Activated CD4-positive, alpha-beta T cell treated with anti-CD3 and anti-CD28 coated beads, Interleukin-2, Interleukin-4, amounts not matched to agents 100 ng/mL and 50 ng/mL, durations not matched to agents 16 hours and 8 hours (primary cell): ENCODE measurements around the gene LGALS7.

Experiments used
- DNase-seq: peaks from one replicate; pipeline ENCODE4 v3.0.0-alpha.2; 2020; ENCODE audit warnings: low spot score

Gene LGALS7

DNA sequence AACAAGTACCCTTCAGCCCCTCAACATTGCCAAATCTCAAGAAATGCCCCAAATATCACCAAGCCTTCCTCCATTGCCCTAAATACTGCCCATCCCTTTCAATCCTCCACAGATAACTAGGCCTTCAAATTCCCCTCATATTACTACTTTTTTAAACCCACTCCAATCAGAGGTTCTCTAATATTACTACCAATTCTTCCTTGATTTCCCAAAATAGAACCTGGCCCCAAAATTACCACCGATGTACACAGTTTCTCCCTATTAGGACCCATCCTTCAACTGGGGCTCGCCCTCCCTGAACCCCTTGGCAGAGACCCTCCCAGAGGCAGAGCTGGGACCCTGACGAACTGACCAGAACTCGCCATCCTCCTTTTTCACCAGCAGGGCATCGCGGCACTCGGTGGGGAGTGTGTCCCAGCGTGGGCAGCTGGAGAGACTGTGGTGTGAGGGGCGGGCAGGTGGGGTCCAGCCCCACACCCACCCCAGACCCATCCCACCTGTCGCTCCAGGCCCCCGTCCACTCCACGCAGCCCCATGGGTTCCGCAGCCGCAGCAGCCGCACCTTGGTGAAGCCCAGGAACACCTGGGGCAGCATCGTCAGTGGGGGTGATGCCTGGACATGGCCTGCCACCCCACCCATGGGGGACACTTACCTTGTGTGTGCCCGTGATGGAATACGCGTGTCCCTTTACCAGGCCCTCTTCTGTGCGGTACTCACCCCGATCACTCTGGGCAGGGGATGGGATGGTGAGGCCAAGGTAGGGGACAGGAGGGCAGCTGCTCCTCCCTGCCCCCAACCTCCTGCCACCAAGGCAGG, 35.2 kb downstream of the LGALS7 start:
- DNase-seq: no peak

DNA sequence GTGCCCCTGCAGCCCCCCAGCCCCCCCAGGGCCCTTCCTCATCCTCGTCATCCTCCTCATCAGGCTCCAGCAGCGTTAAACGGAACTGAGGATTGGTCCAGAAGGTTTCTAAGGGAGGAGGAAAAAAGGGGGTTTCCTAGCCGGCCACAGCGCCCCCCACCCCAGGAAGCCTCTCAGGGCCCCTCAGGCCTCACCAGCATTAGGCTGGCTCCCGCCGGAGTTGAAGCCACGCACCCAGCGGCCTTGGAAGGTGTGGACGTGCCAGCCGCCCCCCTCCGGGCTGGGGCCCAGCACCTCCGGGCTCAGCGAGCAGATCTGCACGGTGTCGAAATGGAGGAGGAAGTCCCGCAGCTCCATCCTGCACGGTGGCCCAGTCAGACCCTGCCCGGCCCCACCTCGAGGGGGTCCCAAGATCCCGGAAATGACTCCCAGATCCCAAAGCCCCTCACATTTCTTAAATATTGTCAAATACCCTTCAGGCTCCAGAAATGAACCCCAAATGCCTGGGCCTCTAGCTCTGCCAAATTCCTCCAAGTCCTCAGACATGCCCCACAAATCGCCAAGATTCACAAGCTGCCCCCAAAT, 35.9 kb downstream of the LGALS7 start:
- no peak for DNase-seq

DNA sequence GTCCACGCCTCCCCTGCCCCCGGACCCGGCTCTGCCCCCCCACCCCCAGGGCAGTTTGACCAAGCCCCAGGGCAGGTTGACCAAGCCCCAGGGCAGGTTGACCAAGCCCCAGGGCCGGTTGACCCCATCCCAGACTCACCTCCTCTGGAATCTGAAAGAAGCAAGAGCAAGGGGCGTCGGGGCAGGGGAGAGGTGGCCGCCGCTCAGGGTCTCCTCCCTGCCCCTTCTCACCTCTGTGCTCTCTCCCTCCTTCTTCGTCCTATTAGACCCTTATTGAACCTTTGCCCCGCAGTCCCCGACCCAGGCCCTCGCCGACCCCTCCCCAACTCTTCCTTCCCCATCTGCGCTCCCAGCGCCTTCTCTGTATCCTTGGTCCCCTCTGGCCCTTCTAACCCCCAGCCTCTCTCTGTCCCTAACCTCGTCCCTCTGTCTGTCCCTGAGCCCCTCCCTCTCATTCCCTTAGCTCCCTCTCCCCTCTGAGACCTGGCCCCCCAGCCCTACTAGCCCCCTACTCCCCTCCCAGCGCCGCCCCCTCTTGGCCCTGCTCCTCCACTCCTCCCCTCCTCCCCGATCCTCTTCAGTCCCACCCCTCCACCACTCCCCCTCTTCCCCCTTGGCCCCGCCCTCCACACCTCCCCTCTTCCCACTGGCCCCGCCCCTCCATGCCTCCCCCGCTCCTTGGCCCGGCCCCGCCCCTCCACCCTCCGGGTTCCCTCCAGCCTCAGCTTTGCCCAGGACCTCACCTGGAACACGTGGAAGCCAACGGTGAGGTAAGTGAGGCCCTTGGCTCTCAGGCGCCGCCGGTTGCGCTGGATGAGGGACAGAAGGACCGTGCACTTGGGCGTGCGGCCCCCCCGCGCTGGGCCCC, 36.7 kb downstream of the LGALS7 start:
- no peak for DNase-seq

DNA sequence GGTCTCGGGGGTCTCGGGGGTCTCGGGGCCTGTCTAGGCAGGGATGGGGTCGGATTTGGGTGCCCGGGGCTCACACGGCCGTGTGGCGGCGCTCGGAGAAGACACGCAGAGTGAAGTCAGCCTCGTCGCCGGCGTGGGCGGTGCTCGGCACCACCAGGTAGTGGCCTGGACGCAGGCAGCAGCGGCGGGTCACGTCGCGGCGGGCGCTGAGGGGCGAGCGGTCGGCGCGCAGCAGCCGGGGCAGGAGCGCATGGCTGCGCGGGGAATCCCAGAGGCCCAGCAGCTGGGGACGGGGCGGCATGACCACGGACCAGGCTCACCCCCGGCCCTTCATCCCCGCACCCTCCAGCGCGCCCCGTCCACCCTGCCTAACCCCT, 37.3 kb downstream of the LGALS7 start:
- DNase-seq: no peak

DNA sequence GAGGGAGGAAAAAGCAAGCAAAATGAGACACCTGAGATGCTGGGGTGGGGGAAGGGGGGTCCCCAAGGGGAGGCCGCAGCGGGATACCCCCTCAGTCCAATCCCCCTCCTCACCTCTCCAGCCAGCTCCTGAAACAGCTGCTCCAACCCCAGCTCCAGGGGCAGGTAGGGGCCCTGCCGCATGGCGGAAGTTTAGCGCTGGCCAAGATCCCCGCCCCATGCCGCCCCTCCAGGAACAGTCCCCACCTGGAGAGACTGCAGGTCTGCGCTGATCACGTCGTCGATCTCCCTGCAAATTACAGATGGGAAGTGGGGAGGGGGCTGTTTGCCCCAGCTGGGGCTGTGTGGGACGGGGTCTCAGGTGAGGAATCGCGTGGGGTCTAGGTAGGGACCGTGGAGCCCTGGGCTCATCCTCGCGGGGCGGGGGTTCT, 38.0 kb downstream of the LGALS7 start:
- no peak for DNase-seq

DNA sequence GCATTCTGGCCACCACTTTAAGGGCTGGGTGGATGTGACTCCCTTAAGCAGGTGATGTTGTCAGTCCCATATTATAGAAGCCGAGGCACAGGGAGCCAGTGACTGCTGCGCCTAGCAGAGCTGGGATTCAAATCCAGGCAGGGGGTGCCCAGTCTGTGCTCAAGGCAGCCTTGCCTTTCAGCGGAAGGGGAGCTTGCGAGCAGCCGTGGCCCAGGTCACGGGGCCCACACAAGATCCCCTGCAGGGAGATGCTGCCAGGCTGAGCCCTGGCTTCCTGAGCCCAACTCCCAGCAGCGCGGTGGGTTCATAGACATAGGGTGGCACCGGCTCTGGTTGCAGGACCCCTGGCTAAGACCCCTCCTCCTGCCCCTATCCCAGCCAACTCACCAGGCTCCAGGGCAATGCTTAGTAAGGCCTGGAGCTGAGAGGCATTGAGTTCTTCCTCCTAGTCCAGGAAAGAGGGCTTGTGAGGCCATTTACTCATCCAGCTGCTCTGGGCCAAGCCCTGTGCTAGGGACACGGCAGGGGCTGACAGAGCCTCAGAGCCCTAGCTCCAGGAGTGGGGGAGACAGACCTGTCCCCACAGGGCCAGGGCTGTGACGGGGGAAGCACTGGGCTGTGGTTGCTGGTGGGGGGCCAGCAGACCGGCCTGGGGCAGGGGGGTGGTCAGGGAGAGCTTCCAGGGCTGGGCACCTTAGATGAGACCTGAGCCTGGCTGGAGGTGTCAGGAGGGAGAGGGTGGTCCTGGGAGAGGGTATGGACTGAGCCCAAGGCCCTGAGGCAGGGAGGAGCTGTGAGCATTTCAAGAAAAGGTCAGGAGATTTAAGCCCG, 38.7 kb downstream of the LGALS7 start:
- DNase-seq: peak; percentile 57

DNA sequence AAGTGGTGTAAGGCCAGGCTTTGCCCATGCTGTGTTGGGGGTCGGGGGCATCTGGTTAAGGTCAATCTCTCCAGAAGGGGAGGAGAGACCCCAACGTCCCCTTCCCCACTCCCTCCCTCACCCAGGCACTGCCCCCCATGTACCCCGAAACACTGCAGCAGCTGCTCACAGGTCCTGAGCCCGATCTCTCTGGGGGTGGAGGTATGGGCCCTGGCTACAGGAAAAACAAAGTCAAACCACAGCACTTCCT, 39.2 kb downstream of the LGALS7 start:
- no peak for DNase-seq

DNA sequence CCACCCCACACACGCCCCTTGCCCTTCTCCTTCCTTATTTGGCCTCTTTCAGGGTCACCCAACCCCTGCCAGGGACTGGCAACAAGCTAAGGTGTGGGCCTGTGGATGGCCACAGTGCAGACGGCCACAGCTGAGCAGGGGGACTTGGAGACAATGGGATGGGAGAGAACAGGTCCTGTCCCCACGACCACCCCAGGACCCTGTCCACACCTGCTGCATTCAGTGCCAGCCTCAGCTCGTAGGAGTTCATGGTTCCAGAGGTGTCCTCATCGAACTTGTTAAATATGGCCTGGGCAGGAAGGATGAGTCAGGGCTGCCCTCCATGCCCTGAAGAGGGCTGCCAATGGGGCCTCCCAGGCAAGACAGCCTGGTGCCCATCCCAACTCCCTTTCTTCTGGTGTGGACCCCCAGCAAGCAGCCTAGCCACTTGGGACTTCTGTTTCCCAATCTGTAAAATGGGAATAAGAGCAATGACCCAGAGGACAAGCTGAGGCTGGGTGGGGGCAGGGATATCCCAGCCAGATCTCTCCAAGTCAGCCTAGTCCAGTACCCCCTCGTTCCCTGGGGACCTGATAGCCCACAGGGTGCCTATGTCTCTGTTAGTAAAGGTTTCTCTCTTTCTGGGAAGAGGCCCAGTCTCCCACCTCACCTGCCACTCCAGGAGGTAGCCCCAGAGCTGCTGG, 39.7 kb downstream of the LGALS7 start:
- no peak for DNase-seq

DNA sequence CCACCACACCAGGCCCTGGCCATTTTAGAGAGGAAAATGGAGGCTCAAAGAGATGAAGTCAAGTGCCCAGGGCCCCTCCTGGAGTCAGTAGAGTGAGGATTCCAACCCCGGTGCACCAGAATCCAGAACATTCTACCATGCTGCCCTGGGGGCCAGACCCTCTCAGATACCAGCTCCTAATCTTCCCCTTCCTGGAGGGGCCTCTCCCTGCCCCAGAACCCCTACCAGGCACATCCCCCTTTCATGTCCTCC, 40.1 kb downstream of the LGALS7 start:
- no peak for DNase-seq

DNA sequence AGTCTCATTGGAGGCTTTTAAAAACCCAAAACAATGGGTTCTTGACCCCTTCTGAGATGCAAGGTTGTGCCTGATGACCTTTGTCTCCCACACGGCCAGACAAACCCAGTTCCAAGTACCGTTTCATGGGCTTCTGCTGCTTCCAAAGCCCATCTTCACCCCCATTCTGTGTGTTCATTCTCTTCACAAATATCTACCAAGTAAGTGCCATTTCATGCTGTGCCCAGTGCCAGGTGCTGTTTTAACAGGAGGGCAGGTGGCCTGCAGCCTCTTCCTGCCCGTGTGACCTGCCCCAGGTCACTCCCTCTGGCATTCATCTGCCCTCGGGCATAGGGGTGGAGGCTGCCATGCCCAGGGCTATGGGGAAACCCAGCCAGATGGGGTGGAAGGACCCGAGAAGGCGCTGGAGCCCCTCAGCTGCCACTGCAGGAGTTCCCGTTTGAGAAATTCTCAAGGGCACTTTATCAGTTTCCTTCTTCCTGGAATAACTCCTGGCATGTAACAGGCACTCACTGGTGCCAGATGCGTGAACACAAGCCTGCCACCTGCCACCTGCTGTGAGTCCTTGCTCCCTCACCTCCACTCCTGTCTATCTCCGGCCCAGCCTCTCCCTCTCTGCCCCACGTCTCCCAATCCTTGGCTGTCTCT, 41.5 kb downstream of the LGALS7 start:
- DNase-seq: no peak

DNA sequence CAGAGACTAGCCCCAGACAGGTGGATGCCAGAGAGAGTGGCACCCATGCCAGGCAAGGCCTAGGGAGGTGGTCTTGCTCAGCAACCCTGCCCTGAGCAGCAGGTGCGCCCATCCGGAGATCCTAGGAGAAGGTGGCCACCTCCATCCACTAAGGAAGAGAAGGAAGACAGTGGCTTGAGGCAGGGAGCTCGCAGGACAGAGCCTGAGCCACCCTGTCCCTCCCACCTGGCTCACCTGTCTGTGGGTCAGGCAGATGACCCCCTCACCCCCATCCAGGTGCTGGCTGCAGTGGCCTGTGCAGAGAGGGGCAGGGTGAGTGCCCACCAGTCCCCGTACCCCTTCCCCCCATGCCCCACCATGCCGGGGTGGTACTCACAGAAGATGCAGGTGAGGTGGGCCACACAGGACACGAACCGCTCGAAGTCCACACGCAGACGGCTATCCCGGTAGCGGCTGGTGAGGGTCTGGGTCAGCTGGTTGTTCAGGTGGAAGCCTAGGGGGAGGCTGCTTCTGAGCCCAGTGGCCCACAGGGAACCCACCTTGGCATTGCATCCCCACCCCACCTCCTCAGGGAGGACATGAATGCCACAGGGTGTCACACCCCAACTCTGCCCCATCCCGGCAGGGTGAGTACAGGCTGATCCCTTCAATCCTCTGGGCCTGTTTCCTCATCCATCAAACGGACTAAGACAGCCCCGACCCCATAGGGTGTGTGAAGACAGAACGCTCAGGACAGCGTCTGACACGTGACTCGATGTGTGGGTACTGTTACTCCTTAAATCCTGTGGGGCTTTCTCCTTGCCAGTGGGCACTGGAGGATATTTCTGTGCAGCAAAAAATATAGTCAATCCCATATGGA, 42.4 kb downstream of the LGALS7 start:
- DNase-seq: no peak

DNA sequence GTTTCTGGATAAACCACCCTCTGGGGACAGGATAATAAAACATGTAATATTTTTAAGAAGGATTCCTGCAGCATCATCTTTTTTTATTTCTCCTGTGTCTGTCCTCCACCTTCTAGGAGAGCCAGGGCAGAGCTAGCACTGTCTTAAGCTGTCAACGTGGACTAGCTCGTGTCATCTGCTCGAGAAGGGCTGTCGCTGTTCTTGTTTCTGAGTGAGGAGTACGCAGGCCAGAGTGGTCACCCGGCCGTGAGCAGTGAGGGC, 42.9 kb downstream of the LGALS7 start:
- DNase-seq: no peak

DNA sequence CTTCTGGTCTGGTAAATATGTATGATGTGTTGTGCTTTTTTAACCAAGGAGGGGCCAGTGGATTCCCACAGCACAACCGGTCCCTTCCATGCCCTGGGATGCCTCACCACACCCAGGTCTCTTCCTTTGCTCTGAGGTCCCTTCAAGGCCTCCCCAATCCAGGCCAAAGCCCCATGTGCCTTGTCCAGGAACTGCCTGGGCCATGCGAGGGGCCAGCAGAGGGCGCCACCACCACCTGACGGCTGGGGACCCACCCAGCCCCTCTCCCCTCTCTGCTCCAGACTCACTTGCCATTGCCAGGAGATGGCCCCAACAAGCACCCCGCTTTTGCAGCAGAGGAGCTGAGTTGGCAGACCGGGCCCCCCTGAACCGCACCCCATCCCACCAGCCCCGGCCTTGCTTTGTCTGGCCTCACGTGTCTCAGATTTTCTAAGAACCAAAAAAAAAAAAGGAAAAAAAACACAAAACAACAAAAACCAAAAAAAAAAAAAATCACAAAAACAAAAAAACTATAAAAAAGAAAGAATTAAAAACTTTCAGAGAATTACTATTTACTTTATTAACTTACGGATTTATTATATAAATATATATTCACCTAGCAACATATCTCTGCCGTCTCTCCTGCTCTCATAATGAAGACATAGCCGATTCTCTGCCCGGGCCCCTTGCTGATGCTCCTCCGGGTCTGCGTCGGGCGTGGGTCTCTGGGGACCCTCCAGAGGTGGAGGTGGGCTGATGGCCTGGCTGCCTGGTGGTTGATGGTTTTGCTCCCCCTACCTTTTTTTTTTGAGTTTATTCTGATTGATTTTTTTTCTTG, 43.5 kb downstream of the LGALS7 start:
- peak; percentile 76 for DNase-seq

DNA sequence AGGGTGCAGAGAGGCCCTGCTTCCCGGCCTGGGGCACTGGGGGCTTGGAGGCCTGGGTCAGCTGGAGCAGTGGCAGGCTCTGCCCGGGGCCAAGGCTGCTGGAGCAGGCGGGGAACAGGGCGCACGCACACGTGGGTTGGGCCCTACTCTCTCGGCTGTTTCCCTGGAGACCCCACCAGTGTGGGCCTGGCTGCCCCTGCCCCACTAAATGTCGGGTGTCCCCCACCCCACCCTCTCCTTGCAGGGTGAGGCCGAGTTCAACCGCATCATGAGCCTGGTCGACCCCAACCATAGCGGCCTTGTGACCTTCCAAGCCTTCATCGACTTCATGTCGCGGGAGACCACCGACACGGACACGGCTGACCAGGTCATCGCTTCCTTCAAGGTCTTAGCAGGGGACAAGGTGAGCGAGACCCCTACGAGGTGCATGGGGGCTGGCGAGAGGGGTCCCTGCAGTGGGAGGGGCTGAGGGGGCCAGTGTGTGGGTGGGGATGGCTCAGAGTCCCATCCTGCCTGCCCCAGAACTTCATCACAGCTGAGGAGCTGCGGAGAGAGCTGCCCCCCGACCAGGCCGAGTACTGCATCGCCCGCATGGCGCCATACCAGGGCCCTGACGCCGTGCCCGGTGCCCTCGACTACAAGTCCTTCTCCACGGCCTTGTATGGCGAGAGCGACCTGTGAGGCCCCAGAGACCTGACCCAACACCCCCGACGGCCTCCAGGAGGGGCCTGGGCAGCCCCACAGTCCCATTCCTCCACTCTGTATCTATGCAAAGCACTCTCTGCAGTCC, 44.4 kb downstream of the LGALS7 start:
- no peak for DNase-seq

DNA sequence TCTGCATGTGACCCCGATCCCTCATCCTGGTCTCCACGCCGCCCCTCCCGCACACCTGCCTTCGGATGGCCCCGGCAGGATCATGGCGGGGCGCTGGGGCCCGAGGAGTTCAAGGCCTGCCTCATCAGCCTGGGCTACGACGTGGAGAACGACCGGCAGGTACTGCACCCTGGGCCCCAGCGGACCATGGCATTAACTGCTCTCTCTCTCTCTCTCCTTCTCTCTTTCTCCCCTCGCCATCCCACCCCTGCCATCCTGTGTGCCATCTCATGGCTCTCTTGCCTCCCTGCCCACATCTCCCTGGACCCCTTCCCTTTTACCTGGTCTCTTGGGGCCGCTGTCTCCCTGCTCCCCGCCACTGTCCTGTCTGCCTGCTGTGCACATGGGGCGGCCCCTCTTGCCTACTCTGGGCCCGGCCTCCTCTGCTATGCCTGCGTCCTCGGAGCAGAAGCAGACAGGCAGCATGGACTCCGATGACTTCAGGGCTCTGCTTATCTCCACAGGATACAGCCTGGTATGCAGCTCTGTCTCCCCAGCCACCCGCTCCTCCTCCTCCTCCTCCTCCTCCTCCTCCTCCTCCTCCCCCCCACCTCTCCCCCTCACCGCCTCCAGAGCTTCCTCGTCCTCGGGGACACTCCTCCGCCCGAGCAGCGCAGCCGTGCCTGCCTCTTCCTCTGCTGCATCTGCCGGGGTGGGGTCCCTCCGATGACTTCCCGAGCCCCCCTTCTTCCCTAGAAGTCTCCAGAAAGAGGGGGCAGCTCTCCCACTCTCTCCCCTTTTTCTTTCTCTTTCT, 45.3 kb downstream of the LGALS7 start:
- DNase-seq: no peak

DNA sequence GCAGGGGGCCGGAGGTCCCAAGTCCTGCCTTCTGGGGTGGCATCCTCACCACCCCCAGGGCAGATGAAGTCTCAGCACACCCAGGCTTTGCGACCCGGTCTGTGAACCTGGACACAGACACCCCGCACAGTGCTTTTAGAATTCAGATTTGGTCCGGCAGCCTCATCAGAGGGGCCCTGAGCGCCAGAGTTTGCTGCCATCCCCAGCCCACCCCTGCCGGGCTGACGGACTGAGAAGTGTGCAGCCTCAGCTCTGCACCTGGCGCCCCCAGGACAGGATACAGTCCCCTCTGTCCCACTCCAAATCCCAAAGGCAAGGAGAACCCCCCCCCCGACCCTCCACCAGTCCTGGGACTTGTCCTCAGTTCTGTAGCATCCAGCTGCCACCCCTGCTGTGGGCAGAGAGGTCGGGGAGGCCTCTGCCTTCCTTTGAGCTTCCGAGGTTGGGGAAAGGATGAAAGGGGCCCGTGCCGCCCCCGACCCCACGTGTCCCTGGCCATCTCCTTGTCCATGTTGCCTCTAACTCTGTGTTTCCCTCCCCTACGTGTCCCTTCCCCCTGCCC, 45.9 kb downstream of the LGALS7 start:
- no peak for DNase-seq

DNA sequence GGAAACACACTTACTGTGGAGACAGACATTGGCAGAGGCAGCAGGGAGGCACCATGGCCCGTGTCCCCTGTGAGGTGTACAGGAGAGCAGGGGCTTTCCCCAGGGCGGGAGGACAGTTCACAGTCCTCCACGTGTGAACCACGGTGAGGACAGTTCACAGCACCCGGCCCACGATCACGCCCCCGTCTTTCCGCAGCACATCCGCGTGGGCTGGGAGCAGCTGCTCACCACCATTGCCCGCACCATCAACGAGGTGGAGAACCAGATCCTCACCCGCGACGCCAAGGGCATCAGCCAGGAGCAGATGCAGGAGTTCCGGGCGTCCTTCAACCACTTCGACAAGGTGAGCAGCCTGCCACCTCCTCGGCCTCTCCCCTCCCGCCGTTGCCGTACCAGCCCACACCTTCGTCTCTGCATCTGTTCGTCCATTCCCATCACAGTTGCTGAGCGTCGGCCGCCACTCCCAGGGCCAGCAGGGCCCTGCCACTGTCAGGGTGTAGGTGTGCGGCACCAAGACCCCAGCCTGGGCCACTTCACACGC, 46.5 kb downstream of the LGALS7 start:
- DNase-seq: no peak

DNA sequence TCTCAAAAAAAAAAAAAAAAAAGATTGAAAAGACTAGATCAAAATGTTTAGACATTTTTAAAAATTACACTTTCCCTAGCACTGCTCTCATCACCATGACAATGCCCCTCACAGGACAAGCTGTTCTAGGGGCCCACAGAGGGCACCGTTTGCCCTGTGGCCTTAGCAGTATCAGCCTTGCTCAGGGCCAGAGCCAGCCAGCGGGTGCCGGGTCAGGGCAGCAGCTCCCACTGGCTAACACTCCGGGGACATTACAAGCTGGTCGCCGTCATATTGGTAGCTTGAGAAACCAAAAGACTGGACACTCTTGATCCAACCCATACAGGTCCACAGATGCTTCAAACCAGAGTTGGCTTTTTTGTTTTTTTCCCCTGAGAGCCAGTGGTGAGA, 47.0 kb downstream of the LGALS7 start:
- DNase-seq: no peak
